GM10847 (cell line): ENCODE measurements around the gene PTPRE.

Experiments
- POLR2A ChIP-seq: IDR thresholded peaks from 2 replicates; pipeline ENCODE4 v1.6.1; 2011; ENCODE audit not compliant: insufficient read length; ENCODE audit errors: extremely low read depth

The PTPRE gene

GRCh38 chr10:127875916-127876315 lies 31.0 kb upstream of the PTPRE start:
- TF ChIP-seq POLR2A: no peak

DNA sequence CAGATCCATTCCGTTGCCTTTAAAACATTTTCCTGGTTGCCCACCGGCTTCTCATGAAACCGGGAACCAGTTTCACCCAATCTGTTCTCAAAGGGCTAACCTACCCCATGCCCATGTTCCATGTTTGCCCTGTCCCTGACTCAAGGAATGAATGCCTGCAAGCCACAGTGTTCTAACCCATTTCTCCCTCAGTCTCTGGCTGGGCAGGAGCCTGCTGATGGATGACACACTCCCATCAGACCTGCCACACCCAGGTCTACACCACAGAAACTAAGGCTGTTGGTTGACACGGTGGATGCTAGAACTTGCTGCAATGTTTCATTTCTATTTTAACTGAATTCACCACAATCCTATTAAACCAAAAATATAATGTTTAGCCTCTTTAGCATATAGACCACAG lies 29.8 kb upstream of the PTPRE start:
- no peak for TF ChIP-seq POLR2A

GRCh38 chr10:127877699-127878098 lies 29.2 kb upstream of the PTPRE start:
- no peak for TF ChIP-seq POLR2A

DNA sequence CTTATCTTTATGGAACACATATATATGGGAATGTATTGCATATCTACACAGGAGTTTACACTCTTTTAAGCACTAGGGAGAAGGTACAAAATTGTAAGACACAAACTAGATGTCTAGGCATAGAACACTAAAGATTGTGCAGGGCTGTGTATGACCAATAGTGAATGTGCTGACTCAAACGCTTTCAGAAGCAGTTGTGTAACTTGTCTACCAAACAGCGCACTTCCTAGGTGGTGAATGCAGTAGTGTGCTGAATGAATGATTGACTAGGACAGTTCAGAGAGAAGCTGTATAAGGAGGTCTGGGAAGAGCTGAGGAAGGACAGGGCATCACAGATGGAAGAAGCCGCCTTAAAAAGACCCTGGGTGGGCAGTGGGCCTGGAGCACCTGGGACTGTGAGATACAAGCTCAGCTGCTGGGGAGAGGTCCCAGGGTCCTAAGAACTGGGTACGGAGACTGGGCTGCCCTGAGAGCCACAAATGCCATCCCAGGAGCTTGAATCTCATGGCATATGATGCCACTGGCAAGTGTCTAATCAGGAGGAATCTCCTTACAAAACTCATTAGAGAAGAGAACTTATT lies 28.3 kb upstream of the PTPRE start:
- TF ChIP-seq POLR2A: no peak

- no peak for TF ChIP-seq POLR2A
Measured at GRCh38 chr10:127880557-127880956, 26.3 kb upstream of the PTPRE start.

GRCh38 chr10:127881262-127881661 lies 25.6 kb upstream of the PTPRE start:
- TF ChIP-seq POLR2A: no peak

DNA sequence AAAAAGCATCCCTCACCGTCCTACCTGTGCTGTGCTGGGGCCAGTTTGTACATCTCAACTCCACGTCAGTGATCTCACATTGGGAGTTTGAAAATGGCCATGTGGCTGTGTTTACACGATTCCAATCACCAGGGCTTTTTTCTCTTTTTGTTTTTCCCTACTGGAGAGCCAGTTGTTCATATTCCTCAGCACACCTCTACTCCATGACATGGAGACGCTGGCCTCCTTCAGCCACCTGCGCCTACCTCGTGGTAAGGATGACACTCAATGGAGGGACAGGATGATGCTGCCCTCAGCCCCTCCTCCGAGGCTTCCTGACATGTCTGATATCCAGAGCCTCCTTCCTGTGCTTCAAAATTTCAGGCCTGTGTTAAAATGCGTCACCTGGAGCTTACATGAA lies 24.5 kb upstream of the PTPRE start:
- no peak for TF ChIP-seq POLR2A

DNA sequence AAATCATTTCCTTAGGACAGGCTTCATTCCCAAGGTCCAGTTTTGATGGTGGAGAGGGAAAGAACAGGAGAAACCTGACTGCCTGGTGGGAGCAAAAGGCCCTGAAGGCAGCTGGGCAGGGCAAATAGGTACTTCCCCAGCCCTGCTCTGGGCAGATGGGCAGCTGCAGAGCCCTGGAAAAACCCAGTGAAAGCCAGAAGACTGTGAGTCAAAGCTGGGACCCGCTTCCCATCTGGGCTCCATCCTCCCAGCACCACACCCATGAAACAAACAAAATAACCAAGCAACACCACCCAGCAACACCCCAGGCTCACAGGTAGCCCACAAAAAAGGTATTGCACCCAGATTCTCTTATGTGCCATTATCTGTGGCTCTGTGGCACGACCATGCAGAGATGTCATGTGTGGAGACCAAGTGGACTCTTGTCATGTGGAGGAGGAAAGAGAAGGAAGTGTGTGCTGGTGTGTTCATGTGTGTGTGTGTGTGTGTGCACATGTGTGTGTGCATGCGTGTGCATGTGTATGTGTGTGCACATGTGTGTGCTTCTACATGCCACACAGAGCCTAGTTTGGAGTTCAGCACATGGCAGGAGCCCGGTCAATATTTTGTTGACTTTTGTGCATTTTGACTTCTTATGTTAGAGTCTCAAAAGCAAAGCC lies 24.0 kb upstream of the PTPRE start:
- TF ChIP-seq POLR2A: no peak

DNA sequence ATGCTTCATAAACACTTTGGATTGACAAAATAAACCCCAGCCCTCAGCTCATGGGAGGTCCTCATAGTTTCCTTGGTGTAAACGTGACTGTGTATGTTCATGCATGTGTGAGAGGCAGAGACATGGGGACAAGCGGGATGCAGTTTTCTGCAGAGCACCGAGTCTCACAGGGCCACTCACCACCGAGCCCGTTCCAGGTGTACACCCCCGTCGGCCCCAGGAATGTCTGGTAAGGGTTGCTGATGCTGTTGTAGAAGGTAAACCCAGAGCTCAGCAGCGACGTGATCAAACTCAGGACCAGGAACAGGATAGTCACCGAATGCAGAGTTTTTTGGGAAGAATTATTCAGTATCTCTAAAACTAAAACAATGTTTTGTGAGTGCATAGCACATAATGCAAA lies 23.4 kb upstream of the PTPRE start:
- TF ChIP-seq POLR2A: no peak

GRCh38 chr10:127884501-127884900 lies 22.4 kb upstream of the PTPRE start:
- no peak for TF ChIP-seq POLR2A

DNA sequence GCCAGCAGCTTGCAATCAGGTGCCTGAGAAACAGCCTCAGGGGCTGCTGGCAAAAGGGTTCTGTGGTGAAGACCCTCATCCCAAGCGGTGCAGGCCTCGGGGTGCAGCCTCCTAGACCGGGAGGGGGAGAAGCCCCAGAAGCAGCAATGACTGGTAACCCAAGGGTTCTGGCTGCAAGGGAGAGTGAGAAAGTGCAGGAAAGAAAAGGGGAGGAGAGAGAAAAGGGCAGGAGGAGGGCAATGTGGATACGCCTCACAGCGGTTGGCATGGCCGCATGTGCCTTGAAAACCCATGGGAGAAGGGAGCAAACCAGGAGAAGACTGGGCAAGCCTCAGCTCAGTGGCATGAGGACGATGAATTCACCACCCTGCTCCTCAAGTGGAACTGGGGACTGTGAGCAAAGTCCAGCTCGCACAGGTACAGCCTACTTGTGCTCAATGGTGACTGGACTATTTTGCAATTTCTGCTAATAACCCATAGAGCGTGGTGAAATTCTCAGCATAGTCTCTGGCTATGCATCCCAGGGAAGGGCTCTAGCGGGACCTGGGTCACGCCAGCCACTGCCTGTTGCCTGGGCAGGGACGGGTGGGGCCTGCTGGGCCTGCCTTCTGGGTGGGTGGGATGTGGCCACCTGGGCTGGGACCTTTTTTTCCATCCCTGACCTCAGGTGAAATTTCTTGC lies 20.4 kb upstream of the PTPRE start:
- TF ChIP-seq POLR2A: no peak

- TF ChIP-seq POLR2A: no peak
Measured at GRCh38 chr10:127887541-127888415, 19.1 kb upstream of the PTPRE start.

DNA sequence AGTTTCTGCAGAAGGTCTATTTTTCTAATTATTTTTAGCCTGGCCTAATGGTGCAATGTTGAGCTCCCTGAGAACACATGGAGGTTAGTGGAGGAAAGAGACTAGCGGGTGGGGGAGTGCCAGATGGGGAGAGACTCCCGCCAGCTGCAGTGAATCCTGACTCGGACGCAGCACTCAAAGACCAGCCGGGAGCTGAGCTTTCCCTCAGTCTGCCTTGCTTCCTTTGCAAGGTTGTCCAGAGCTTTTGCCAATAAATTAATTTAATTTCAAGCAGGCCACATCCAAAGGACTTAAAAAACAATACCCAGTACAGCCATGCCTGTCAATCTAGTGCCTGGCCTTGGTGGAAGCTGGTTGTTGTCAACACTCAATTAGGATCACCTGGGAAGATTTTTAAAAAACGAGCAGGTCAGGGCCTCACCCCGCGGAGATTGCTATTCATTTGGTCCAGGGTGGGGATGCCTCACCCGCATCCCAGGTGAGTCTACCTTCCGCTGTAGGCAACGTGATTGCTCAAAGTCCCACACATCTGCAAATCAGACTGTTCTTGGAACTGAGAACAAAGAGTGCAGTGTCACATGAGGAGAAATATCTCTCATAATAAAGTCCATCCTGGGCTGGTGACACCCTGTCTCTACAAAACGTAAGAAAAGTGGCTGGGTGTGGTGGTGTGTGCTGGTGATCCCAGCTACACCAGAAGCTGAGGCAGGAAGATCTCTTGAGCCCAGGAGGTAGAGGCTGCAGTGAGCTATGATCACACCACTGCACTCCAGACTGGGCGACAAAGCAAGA lies 18.2 kb upstream of the PTPRE start:
- no peak for TF ChIP-seq POLR2A

- no peak for TF ChIP-seq POLR2A
Measured at GRCh38 chr10:127889605-127890195, 17.2 kb upstream of the PTPRE start.

GRCh38 chr10:127890216-127890615 lies 16.7 kb upstream of the PTPRE start:
- TF ChIP-seq POLR2A: no peak

GRCh38 chr10:127890832-127891334 lies 16.0 kb upstream of the PTPRE start:
- TF ChIP-seq POLR2A: no peak
